H1 (cell line): ENCODE data around the gene LGALS9. TPM values are rescaled to one million over a fixed set of nuclear protein-coding genes. Genes with fewer than 3 reads are reported as not detected.

Source experiments
- CTCF ChIA-PET: fragments of 300-600 bp; sonication (Branson Sonifier 250); formaldehyde crosslinking; loops from one replicate; lab custom pipeline; 2021; ENCODE audit not compliant: partially characterized antibody; lab: Charles Lee
- POLR2A ChIA-PET: fragments of 300-600 bp; sonication (Branson Sonifier 250); formaldehyde crosslinking; loops from one replicate; lab custom pipeline; 2021; ENCODE audit warnings: inconsistent platforms; ENCODE audit not compliant: partially characterized antibody; lab: Charles Lee
- DNase-seq, 2 experiments: peaks; one replicate each; pipeline versions ENCODE4 v3.0.0 to v3.0.0-alpha.2; 2010 to 2022; ENCODE audit warnings: low spot score in 2 of 2, low read depth in 1 of 2, mixed read lengths in 1 of 2
- FAIRE-seq: peaks from 2 replicates; lab custom pipeline; 2011; peaks lifted over from hg19 to GRCh38; lab: Jason Lieb, UNC
- H2AFZ ChIP-seq: 2 replicates; pipeline ENCODE4 v1.8.1; 2012; ENCODE audit warnings: low read length, inconsistent platforms
- H2AK5ac ChIP-seq: 2 replicates; pipeline ENCODE4 v1.6.1; 2013; ENCODE audit warnings: low read depth, low read length
- H2BK120ac ChIP-seq: replicated peaks from 2 replicates; pipeline ENCODE3; 2013; ENCODE audit warnings: low read depth, low read length, inconsistent platforms
- H2BK12ac ChIP-seq: 2 replicates; pipeline ENCODE4 v1.6.1; 2013; ENCODE audit warnings: low read depth, low read length
- H2BK15ac ChIP-seq: 2 replicates; pipeline ENCODE4 v1.6.1; 2013; ENCODE audit warnings: low read length
- H2BK20ac ChIP-seq: 2 replicates; pipeline ENCODE4 v1.6.1; 2013; ENCODE audit warnings: low read length
- H2BK5ac ChIP-seq: 2 replicates; pipeline ENCODE4 v1.6.1; 2013; ENCODE audit warnings: low read depth, low read length
- H3K14ac ChIP-seq: 2 replicates; pipeline ENCODE4 v1.6.1; 2013; ENCODE audit warnings: inconsistent platforms; ENCODE audit not compliant: insufficient read length
- H3K18ac ChIP-seq: 2 replicates; pipeline ENCODE4 v1.6.1; 2013; ENCODE audit warnings: low read length; ENCODE audit errors: extremely low read depth
- H3K23ac ChIP-seq: 2 replicates; pipeline ENCODE4 v1.6.1; 2013; ENCODE audit warnings: inconsistent platforms; ENCODE audit not compliant: insufficient read length
- H3K23me2 ChIP-seq: 2 replicates; pipeline ENCODE4 v1.6.1; 2013; ENCODE audit warnings: low read depth, low read length
- H3K27ac ChIP-seq: 2 replicates; pipeline ENCODE4 v1.6.1; 2011; ENCODE audit warnings: low read depth, low read length, inconsistent platforms
- H3K27me3 ChIP-seq, 4 experiments: replicated peaks in 1 of 4; 1 replicate in 1 of 4; 2 replicates in 3 of 4; pipeline versions ENCODE4 v1.6.1 to v1.8.1; 2011 to 2013; ENCODE audit warnings: low read length in 3 of 4, mild to moderate bottlenecking in 3 of 4, inconsistent platforms in 2 of 4, mixed read lengths in 2 of 4, moderate library complexity in 1 of 4; ENCODE audit not compliant: control insufficient read depth in 3 of 4, insufficient read depth in 3 of 4; ENCODE audit errors: extremely low read depth in 1 of 4
- H3K36me3 ChIP-seq, 4 experiments: 2 replicates each; pipeline versions ENCODE4 v1.6.1 to v1.8.1; 2011 to 2013; ENCODE audit warnings: mild to moderate bottlenecking in 4 of 4, low read length in 3 of 4, moderate library complexity in 2 of 4, control low read depth in 1 of 4, inconsistent platforms in 1 of 4; ENCODE audit not compliant: insufficient read depth in 4 of 4, control insufficient read depth in 2 of 4
- H3K4ac ChIP-seq: replicated peaks from 2 replicates; pipeline ENCODE3; 2013; ENCODE audit warnings: low read length, low read depth, mixed read lengths, inconsistent platforms; ENCODE audit not compliant: insufficient read length
- H3K4me1 ChIP-seq, 4 experiments: replicated peaks in 1 of 4; 1 replicate in 1 of 4; 2 replicates in 3 of 4; pipeline versions ENCODE4 v1.6.1 to v1.8.1; 2011 to 2013; ENCODE audit warnings: low read length in 3 of 4, inconsistent platforms in 2 of 4, mixed read lengths in 1 of 4; ENCODE audit not compliant: insufficient read depth in 4 of 4, control insufficient read depth in 3 of 4
- H3K4me2 ChIP-seq, 2 experiments: 2 replicates each; pipeline versions ENCODE4 v1.6.1 to v1.8.1; 2011 to 2013; ENCODE audit warnings: low read depth in 2 of 2, low read length in 2 of 2, control low read depth in 1 of 2, inconsistent platforms in 1 of 2, mild to moderate bottlenecking in 1 of 2; ENCODE audit not compliant: insufficient read depth in 1 of 2
- H3K4me3 ChIP-seq, 4 experiments: fragments of 200-600, 300-600 bp in 1 of 4; sonication (generic), shearing (Covaris generic), sonication (Bioruptor Twin) in 1 of 4; 2 replicates each; pipeline versions ENCODE4 v1.5.1 to v1.8.1; 2011 to 2016; ENCODE audit warnings: low read length in 4 of 4, low read depth in 3 of 4, control low read depth in 2 of 4, inconsistent platforms in 2 of 4, mild to moderate bottlenecking in 2 of 4, mixed read lengths in 1 of 4, moderate library complexity in 1 of 4; ENCODE audit not compliant: insufficient read depth in 2 of 4; ENCODE audit errors: extremely low read depth in 1 of 4
- H3K56ac ChIP-seq: replicated peaks from 2 replicates; pipeline ENCODE3; 2013; ENCODE audit warnings: low read depth, mild to moderate bottlenecking, mixed read lengths, low read length, inconsistent platforms; ENCODE audit not compliant: insufficient read length
- H3K79me1 ChIP-seq: 2 replicates; pipeline ENCODE4 v1.6.1; 2013; ENCODE audit warnings: low read depth, low read length, control low read depth
- H3K79me2 ChIP-seq, 2 experiments: 2 replicates each; pipeline versions ENCODE4 v1.6.1 to v1.8.1; 2012 to 2013; ENCODE audit warnings: low read length in 2 of 2, mild to moderate bottlenecking in 2 of 2, inconsistent platforms in 1 of 2; ENCODE audit not compliant: insufficient read depth in 2 of 2, control insufficient read depth in 1 of 2
- H3K9ac ChIP-seq, 4 experiments: replicated peaks in 1 of 4; 1 replicate in 1 of 4; 2 replicates in 3 of 4; pipeline versions ENCODE4 v1.6.1 to v1.8.1; 2011 to 2013; ENCODE audit warnings: low read depth in 3 of 4, low read length in 3 of 4, control low read depth in 2 of 4, mild to moderate bottlenecking in 2 of 4, moderate library complexity in 2 of 4, inconsistent platforms in 1 of 4; ENCODE audit errors: extremely low read depth in 1 of 4
- H3K9me3 ChIP-seq, 2 experiments: 2 replicates each; pipeline versions ENCODE4 v1.6.1 to v1.8.1; 2012 to 2013; ENCODE audit warnings: mild to moderate bottlenecking in 2 of 2, moderate library complexity in 2 of 2, control low read depth in 1 of 2, inconsistent platforms in 1 of 2, low read depth in 1 of 2, low read length in 1 of 2, mixed read lengths in 1 of 2; ENCODE audit not compliant: insufficient read depth in 2 of 2
- H4K20me1 ChIP-seq, 2 experiments: replicated peaks in 1 of 2; 2 replicates each; pipeline versions ENCODE3 to v1.8.1; 2011 to 2013; ENCODE audit warnings: inconsistent platforms in 2 of 2, low read length in 2 of 2, mild to moderate bottlenecking in 1 of 2; ENCODE audit not compliant: insufficient read depth in 2 of 2, control insufficient read depth in 1 of 2
- H4K5ac ChIP-seq: 2 replicates; pipeline ENCODE4 v1.6.1; 2013; ENCODE audit warnings: low read length, low read depth, mixed read lengths, inconsistent platforms; ENCODE audit not compliant: insufficient read length
- H4K8ac ChIP-seq: 2 replicates; pipeline ENCODE4 v1.8.0; 2013; ENCODE audit warnings: mild to moderate bottlenecking, moderate library complexity, low read length, inconsistent platforms; ENCODE audit not compliant: insufficient read depth; ENCODE audit errors: extremely low read depth
- H4K91ac ChIP-seq: replicated peaks from 2 replicates; pipeline ENCODE3; 2013; ENCODE audit warnings: low read length, mixed read lengths, inconsistent platforms; ENCODE audit not compliant: insufficient read length
- ASH2L ChIP-seq: fragments of 200-600, 300-600 bp; sonication (generic); IDR thresholded peaks from one replicate; pipeline ENCODE4 v1.7.1; 2017; ENCODE audit warnings: low read length
- EGR1 ChIP-seq: IDR thresholded peaks from 2 replicates; pipeline ENCODE4 v1.6.1; 2011; ENCODE audit warnings: low read depth, low read length, borderline replicate concordance
- SAP30 ChIP-seq: fragments of 300-600 bp; sonication (generic); IDR thresholded peaks from 2 replicates; pipeline ENCODE4 v1.7.1; 2012; ENCODE audit warnings: low read length, moderate library complexity, mild to moderate bottlenecking, inconsistent platforms; ENCODE audit not compliant: insufficient read depth, insufficient replicate concordance
- SIN3A ChIP-seq, 2 experiments: IDR thresholded peaks in 1 of 2; conservative IDR thresholded peaks in 1 of 2; 2 replicates each; pipeline ENCODE4 v1.6.1; 2011 to 2012; ENCODE audit warnings: low read length in 2 of 2, improper control_type of control experiment in 1 of 2, low read depth in 1 of 2, mild to moderate bottlenecking in 1 of 2
- TEAD4 ChIP-seq: IDR thresholded peaks from 2 replicates; pipeline ENCODE4 v1.6.1; 2012; ENCODE audit warnings: low read depth, low read length, inconsistent platforms, mixed read lengths
- WGBS, 2 experiments: shearing (Covaris generic) in 1 of 2; methylation state at CpG; one replicate each; pipeline versions ENCODE4 v1.1.6 to v1.1.7; 2013 to 2015; ENCODE audit warnings: low lambda C conversion rate in 2 of 2, mixed read lengths in 2 of 2, inconsistent platforms in 1 of 2, low coverage in 1 of 2, missing lambda C conversion rate in 1 of 2; ENCODE audit not compliant: insufficient replicate concordance in 2 of 2, insufficient coverage in 1 of 2, insufficient read length in 1 of 2; ENCODE audit errors: extremely low coverage in 1 of 2, missing lambda C conversion rate in 1 of 2; 5-methylcytosine and 5-hydroxymethylcytosine counted together
- polyA plus RNA-seq, 7 experiments: library from polyadenylated mRNA; depleted of rRNA in 3 of 7; stranded (reverse) in 5 of 7; unstranded in 2 of 7; fragments of >200 nt in 5 of 7; fragments of 200-250 nt in 2 of 7; gene quantifications; 1 replicate in 5 of 7; 2 replicates in 1 of 7; 4 replicates in 1 of 7; pipeline versions ENCODE4 v1.2.1 to v1.2.3, GENCODE V29; 2011 to 2013; ENCODE audit warnings: missing spikeins in 2 of 7, mixed read lengths in 2 of 7
- total RNA-seq: library from RNA; stranded (reverse); fragmentation: NEBNext Ultra II Directional; extraction: Animal tissue kit (Norgen Biotek cat#: 25700); gene quantifications from 2 replicates; pipeline ENCODE4 v1.2.1, GENCODE V29; 2021
- TF ChIP-seq, protein P1 (sequence below): IDR thresholded peaks from 2 replicates; pipeline ENCODE4 v1.6.1; 2012; ENCODE audit warnings: inconsistent platforms

Gene LGALS9
- total and polyA plus RNA-seq, 2 of the 8 experiments (the other 6 are each of a cell fraction or from before 2014, with no cell fraction given), result 0.95 to 1.7 TPM

DNA sequence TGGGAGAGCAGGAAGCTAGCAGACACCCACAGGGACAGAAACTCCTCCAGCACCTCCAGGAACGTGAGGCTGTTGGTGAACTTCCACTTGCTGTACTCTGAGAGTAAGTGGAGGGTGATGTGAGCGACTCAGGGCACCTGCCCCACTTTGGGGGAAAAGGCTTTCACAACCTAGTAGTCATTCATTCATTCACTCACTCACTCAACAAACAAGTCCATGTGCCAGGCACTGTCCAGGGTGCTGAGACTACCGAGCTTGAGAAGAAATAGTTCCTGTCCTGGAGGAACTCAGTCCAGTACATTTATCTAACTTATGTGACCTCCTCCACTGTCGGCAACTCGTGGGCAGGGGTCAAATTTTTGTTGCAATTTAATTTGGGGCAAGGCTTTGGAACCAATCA lies 26.6 kb downstream of the LGALS9 start:
- no peaks in the 10 kb centered on the region for H3K27me3 ChIP-seq
- no peak overlapping the region for H3K9ac ChIP-seq
- no peaks in the 10 kb centered on the region for H3K79me1 ChIP-seq
- FAIRE-seq (peak; percentile 24), DNase-seq (no peak)
- no peaks in the 10 kb centered on the region for H3K36me3 ChIP-seq
- no peak overlapping the region for H2AFZ ChIP-seq
- H3K56ac ChIP-seq, result no peak overlapping the region
- no peak overlapping the region for H4K8ac ChIP-seq
- 88% methylated on average over 5 of the region's 5 CpGs; no CpG with 5 or more reads in 1 of the 2 experiments for WGBS, 2 experiments
- no peak overlapping the region for H3K4me2 ChIP-seq
- H3K4ac ChIP-seq, result no peak overlapping the region
- no peak overlapping the region for H4K5ac ChIP-seq
- H3K4me1 ChIP-seq, result no peaks in the 10 kb centered on the region
- TF ChIP-seq TEAD4 (no peak), SAP30 (peak; percentile 29), ASH2L (no peak), EGR1 (no peak), SIN3A (conservative IDR thresholded peaks at IDR 0.05 in 1 of 2, IDR thresholded peaks at IDR 0.05 in 1 of 2; ENCODE audit: low read depth in 1 of 2, low read length in 2 of 2) (peak; percentile 70 to 87; a peak in 2 of 4 replicates)
- TF ChIP-seq, protein P1, sequence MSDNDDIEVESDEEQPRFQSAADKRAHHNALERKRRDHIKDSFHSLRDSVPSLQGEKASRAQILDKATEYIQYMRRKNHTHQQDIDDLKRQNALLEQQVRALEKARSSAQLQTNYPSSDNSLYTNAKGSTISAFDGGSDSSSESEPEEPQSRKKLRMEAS, result peak; percentile 75
- no peak overlapping the region for H3K27ac ChIP-seq
- CTCF ChIA-PET, result interaction anchor here (0.8 to 18.4 kb wide), 8 partner anchors 7 to 227 kb away, joined by 3 to 338 read pairs (median 8); no protein-coding TSS in a partner anchor
- no peak overlapping the region for H2BK20ac ChIP-seq
- no peaks in the 10 kb centered on the region for H3K9me3 ChIP-seq
- no peak overlapping the region for H3K23ac ChIP-seq
- H2BK5ac ChIP-seq, result no peak overlapping the region
- H2BK120ac ChIP-seq, result no peak overlapping the region
- H4K91ac ChIP-seq, result no peak overlapping the region
- H2AK5ac ChIP-seq, result no peak overlapping the region
- H3K4me3 ChIP-seq, result no peak overlapping the region
- H3K23me2 ChIP-seq, result no peaks in the 10 kb centered on the region
- no peak overlapping the region for H2BK12ac ChIP-seq
- no peak overlapping the region for H2BK15ac ChIP-seq
- H4K20me1 ChIP-seq, result no peaks in the 10 kb centered on the region
- H3K79me2 ChIP-seq, result no peaks in the 10 kb centered on the region
- H3K18ac ChIP-seq, result no peak overlapping the region
- no peak overlapping the region for H3K14ac ChIP-seq
- POLR2A ChIA-PET, result no interaction called here
